Esophagus squamous epithelium (tissue), 4 donors: ENCODE results near the gene ZBED5.

ENCODE experiments used
- POLR2A ChIP-seq, 4 donors: fragments of 450-650 bp; IDR thresholded peaks; one replicate each; pipeline ENCODE4 v1.6.1; 2017; ENCODE audit warnings: antibody characterized with exemption in 4 of 4, mild to moderate bottlenecking in 4 of 4, moderate library complexity in 3 of 4
- TF ChIP-seq, protein P1 (sequence below), 6 experiments: fragments of 450-650 bp in 4 of 6; fragments of 200-600 bp in 2 of 6; sonication (generic) in 2 of 6; IDR thresholded peaks; one replicate each; pipeline ENCODE4 v1.5.1; 2016 to 2019; ENCODE audit warnings: antibody characterized with exemption in 6 of 6, mild to moderate bottlenecking in 4 of 6, moderate library complexity in 4 of 6

DNA sequence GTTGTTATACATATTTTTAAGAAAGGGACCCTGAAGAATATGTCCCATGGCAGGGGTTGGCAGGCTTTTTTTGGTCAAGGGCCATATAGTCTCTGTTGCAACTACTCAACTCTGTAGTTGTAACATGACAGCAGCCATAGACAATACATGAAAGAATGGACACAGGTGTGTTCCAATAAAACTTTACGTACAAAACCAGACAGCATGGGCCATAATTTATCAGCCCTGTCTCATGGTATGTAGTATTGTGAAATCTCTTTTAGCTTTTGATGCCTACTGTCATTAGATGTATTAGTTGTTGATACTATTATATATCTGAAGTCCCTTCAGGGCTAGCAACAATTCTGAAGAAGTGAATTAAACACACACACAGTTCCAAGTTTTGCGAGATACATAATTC lies 2.6 kb downstream of the ZBED5 start:
- TF ChIP-seq, protein P1, sequence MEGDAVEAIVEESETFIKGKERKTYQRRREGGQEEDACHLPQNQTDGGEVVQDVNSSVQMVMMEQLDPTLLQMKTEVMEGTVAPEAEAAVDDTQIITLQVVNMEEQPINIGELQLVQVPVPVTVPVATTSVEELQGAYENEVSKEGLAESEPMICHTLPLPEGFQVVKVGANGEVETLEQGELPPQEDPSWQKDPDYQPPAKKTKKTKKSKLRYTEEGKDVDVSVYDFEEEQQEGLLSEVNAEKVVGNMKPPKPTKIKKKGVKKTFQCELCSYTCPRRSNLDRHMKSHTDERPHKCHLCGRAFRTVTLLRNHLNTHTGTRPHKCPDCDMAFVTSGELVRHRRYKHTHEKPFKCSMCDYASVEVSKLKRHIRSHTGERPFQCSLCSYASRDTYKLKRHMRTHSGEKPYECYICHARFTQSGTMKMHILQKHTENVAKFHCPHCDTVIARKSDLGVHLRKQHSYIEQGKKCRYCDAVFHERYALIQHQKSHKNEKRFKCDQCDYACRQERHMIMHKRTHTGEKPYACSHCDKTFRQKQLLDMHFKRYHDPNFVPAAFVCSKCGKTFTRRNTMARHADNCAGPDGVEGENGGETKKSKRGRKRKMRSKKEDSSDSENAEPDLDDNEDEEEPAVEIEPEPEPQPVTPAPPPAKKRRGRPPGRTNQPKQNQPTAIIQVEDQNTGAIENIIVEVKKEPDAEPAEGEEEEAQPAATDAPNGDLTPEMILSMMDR (IDR thresholded peaks at IDR 0.05) = no peak
- TF ChIP-seq POLR2A (IDR thresholded peaks at IDR 0.05) = no peak
